H1 (cell line): Measurements from ENCODE around the gene OR1E2.
A peak's percentile ranks its signal among the peaks of the same experiment; 100 is the strongest.

ENCODE experiments used
- CREB1 ChIP-seq: IDR thresholded peaks from 2 replicates; pipeline ENCODE4 v1.6.1; 2012; ENCODE audit warnings: inconsistent platforms
- CTCF ChIP-seq, 3 experiments: IDR thresholded peaks; 1 replicate in 2 of 3; 2 replicates in 1 of 3; pipeline versions ENCODE4 v1.5.1 to v1.6.1; 2011; ENCODE audit warnings: low read length in 3 of 3, mild to moderate bottlenecking in 3 of 3, inconsistent platforms in 2 of 3, low read depth in 1 of 3, moderate library complexity in 1 of 3; ENCODE audit not compliant: insufficient read depth in 1 of 3; ENCODE audit errors: control extremely low read depth in 1 of 3
- POLR2A ChIP-seq, 2 experiments: IDR thresholded peaks; 1 replicate in 1 of 2; 2 replicates in 1 of 2; pipeline ENCODE4 v1.6.1; 2011; ENCODE audit warnings: low read depth in 2 of 2, low read length in 2 of 2, mild to moderate bottlenecking in 2 of 2; ENCODE audit errors: control extremely low read depth in 1 of 2
- SIN3A ChIP-seq, 2 experiments: IDR thresholded peaks in 1 of 2; conservative IDR thresholded peaks in 1 of 2; 2 replicates each; pipeline ENCODE4 v1.6.1; 2011 to 2012; ENCODE audit warnings: low read length in 2 of 2, improper control_type of control experiment in 1 of 2, low read depth in 1 of 2, mild to moderate bottlenecking in 1 of 2
- TBP ChIP-seq: IDR thresholded peaks from 2 replicates; pipeline ENCODE4 v1.6.1; 2011; ENCODE audit warnings: low read depth, low read length, improper control_type of control experiment
- TCF12 ChIP-seq: IDR thresholded peaks from 2 replicates; pipeline ENCODE4 v1.6.1; 2011; ENCODE audit warnings: low read depth, mild to moderate bottlenecking, low read length

- TF ChIP-seq TBP (no peak), POLR2A (IDR thresholded peaks at IDR 0.05; ENCODE audit: control extremely low read depth in 1 of 2, low read depth in 2 of 2, low read length in 2 of 2) (no peak), TCF12 (no peak), CTCF (IDR thresholded peaks at IDR 0.05; ENCODE audit: control extremely low read depth in 1 of 3, insufficient read depth in 1 of 3, low read depth in 1 of 3, low read length in 3 of 3) (peak in 2 of 3 experiments; percentile 64 to 78; a peak in 3 of 4 replicates), CREB1 (peak; percentile 82), SIN3A (conservative IDR thresholded peaks at IDR 0.05 in 1 of 2, IDR thresholded peaks at IDR 0.05 in 1 of 2; ENCODE audit: low read depth in 1 of 2, low read length in 2 of 2) (no peak)
Measured at GRCh38 chr17:3447625-3448024, 14.0 kb upstream of the OR1E2 start.
